ENCODE data around the gene ZNF641. TPM values are rescaled to one million over a fixed set of nuclear protein-coding genes. Genes with fewer than 3 reads are reported as not detected.

ZNF641 gene
- 9.2 and 11.9 TPM in 2 replicates for total RNA-seq

DNA sequence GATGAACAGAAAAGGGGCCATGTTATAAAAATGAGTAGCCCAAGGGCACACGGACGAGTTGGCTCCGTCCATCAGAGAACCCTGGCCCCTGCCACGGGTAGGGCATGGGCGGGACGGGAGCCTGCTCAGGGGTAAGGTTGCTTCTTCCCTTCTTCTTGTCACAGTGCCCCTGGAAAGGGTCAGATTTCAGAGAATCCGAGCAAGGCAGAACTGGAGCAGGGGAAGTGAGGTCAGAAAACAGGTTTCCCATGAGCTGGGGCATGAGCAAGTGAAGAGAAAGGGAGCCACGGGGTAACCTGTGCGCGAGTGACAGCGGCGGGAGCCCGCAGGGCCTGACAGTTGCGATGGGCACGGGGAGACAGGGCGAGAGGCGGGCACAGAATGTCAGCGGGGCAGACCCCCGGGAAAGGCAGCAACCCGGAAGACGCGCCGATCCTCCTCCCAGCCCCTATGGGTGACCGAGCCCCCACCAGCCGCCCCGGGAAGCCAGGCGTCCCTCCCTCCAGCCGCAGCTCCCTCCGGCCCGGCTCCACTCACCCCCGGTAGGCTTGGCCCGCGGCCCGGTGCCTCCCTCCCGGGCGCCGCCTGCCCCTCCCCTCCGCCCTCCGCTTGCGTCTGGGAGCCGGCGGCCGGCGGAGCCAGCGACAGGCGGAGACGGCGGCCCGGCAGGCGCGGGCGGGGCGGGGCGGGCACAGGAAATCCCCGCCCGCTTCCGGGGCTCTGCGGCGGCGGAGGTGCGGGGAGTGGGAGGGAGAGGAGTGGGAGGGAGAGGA, at the start of gene ZNF641:
ZNF641 (minus strand) TSS at position 671 of the 773 bp plus-strand sequence. CDS start 2,829 bp downstream, outside the sequence.

Small RNA genes within 50 kb of the gene (small RNA-seq; reads per million reads assigned to genes)
- not detected for gene AC024257.2

Other genes with a start within 250 kb of the ZNF641 start
- gene SENP1, start 244.8 kb downstream of the ZNF641 start, total RNA-seq = 24.9 and 28.1 TPM in 2 replicates
- gene PFKM, start 231.6 kb downstream of the ZNF641 start, total RNA-seq = 67.2 and 85.7 TPM in 2 replicates
- gene ASB8, start 193.4 kb downstream of the ZNF641 start, total RNA-seq = 31.0 and 33.3 TPM in 2 replicates
- 0.73 and 0.97 TPM in 2 replicates for gene CCDC184, start 167.3 kb downstream of the ZNF641 start, total RNA-seq
- not detected in 2 replicates for gene OR10AD1, start 147.6 kb downstream of the ZNF641 start, total RNA-seq
- gene ANP32D, start 121.6 kb upstream of the ZNF641 start, total RNA-seq = not detected in 2 replicates
- not detected in 2 replicates for gene C12orf54, start 131.6 kb upstream of the ZNF641 start, total RNA-seq
- gene OR8S1, start 174.7 kb upstream of the ZNF641 start, total RNA-seq = not detected in 2 replicates
- gene LALBA, start 219.1 kb upstream of the ZNF641 start, total RNA-seq = 0.24 TPM in 1 of 2 replicates, not detected in the other

Measured in hair follicle dermal papilla cell (primary cell).